IPS DF 6.9 (cell line): Measurements from ENCODE around the gene GJB2.

Experiments
- DNase-seq: peaks from one replicate; pipeline ENCODE4 v3.0.0-alpha.2; 2013; ENCODE audit warnings: low read depth, low spot score
- H3K27ac ChIP-seq: one replicate; pipeline ENCODE4 v1.5.1; 2013; ENCODE audit warnings: low read length, control low read depth
- H3K27me3 ChIP-seq: 2 replicates; pipeline ENCODE4 v1.6.1; 2013; ENCODE audit warnings: mild to moderate bottlenecking, low read length; ENCODE audit not compliant: control insufficient read depth, insufficient read depth
- H3K36me3 ChIP-seq: 2 replicates; pipeline ENCODE4 v1.6.1; 2013; ENCODE audit warnings: low read length; ENCODE audit not compliant: control insufficient read depth, insufficient read depth
- H3K4me1 ChIP-seq: 2 replicates; pipeline ENCODE4 v1.6.1; 2013; ENCODE audit warnings: low read length; ENCODE audit not compliant: control insufficient read depth, insufficient read depth
- H3K4me3 ChIP-seq: 2 replicates; pipeline ENCODE4 v1.5.1; 2013; ENCODE audit warnings: mild to moderate bottlenecking, low read length
- H3K9me3 ChIP-seq: 2 replicates; pipeline ENCODE4 v1.6.1; 2013; ENCODE audit warnings: low read length, inconsistent platforms; ENCODE audit not compliant: control insufficient read depth, insufficient read depth
- WGBS: extraction: QIAGEN DNeasy Blood & Tissue Kit; methylation state at CpG from one replicate; pipeline ENCODE4 v1.1.7; 2013; ENCODE audit warnings: mixed read lengths, missing lambda C conversion rate; ENCODE audit not compliant: insufficient read length, insufficient coverage; 5-methylcytosine and 5-hydroxymethylcytosine counted together

The GJB2 gene

DNA sequence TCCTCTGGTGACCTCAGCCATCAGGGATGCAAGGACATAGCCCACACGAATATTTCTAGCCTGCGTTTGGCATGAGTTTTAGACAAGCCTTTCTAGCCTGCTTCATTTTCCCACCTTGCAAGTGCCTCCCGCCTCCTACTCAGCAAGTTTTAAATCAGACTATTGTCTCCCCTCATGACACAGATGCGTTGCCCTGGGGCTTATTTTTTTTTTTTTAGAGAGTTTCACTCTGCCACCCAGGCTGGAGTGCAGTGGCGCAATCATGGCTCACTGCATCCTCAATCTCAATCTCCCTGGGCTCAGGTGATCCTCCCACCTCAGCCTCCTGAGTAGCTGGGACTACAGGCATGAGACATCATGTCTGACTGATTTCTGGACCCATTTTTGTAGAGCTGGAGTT, 14.6 kb downstream of the GJB2 start:
- Histone ChIP-seq H3K4me1 (no peaks in the 10 kb centered on the region), H3K9me3 (no peaks in the 10 kb centered on the region; the same call in 1 of the 2 replicates), H3K4me3 (no peak overlapping the region), H3K36me3 (no peaks in the 10 kb centered on the region), H3K27ac (no peak overlapping the region), H3K27me3 (no peaks in the 10 kb centered on the region)
- WGBS: no CpG with 5 or more reads among the region's 5 CpGs
- no peak for DNase-seq

DNA sequence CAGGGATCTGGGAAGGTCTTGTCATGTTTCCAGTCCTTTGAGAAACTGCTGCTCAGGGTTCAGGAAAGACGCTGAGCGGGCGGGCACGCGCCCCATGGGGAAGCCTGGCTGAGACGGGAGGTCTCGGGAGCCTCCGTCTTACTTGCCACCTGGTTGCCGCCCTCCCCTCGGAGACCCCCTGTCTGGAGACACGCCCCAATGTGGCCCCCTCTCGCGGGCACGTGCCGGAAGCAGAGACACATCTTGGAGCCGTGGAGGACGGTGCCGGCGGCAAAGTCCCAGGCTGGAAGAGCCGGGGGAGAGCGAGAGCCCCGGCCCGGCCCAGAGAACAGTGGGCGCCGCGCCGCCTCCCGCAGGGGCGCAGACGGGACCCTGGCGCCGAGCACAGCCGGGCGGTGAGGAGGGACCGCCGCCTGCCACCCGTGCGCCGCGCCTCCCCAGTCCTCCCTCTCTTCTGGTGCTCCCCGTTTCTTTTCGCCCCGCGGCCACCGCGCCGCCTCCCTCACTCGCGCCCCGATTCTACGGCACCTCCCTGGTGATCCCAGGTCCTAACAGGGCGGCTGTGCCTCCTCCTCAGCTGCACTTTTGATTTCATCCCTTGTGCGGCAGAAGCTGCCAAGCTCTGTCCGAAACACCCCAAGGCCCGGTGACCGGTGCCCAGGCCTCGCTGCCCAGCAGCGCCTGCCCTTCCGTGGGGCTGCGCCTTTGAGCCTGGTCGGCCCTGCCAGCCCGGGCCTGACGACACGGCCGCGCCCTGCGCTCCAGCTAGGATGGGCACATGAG, 15.5 kb downstream of the GJB2 start:
- no peak overlapping the region for H3K27ac ChIP-seq

DNA sequence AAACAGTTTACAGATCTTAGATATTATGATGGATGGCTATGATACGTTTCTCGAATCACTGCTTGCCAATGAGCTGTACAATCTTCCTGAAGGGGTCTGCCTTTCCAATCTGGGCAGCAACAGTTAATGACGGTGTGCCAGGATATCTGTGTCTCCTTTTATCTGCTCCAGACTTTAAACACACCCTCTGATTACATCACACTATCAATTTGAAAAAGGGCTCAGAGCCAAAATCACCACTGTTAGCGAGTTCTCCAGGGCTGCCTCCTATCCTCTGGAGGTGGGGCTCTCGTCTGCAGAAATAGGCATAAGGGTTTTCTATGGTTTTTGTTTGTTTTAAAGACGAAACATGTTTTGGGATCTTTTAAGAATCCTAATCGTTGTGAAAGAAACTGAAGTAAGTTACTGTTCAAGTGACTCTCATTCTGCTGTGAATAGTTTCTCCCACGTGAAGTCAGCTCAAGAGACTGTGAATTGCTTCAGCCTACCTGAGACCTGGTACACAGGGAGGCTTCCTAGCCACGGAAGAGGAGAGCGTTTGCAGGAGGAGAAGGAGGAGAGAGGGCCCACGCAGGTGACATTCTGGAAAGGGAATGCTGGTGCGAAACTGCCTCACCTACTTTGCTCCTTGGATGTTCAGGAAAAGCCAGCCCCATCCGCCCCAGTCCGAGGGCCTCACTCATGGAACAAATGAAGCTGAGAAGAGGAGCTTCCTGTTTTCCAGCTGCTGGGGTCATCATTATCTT, 16.7 kb downstream of the GJB2 start:
- Histone ChIP-seq H3K27ac (no peak overlapping the region), H3K4me3 (no peak overlapping the region), H3K9me3 (no peaks in the 10 kb centered on the region), H3K36me3 (no peaks in the 10 kb centered on the region), H3K27me3 (no peaks in the 10 kb centered on the region), H3K4me1 (no peaks in the 10 kb centered on the region)
- no peak for DNase-seq
- no CpG with 5 or more reads among the region's 14 CpGs for WGBS

More for the DNA sequence above, 15.5 kb downstream of the GJB2 start:
- Histone ChIP-seq H3K4me3 (no peak overlapping the region), H3K27me3 (no peaks in the 10 kb centered on the region), H3K36me3 (no peaks in the 10 kb centered on the region), H3K9me3 (no peaks in the 10 kb centered on the region), H3K4me1 (no peaks in the 10 kb centered on the region)
- DNase-seq: no peak
- WGBS: no CpG with 5 or more reads among the region's 67 CpGs

DNA sequence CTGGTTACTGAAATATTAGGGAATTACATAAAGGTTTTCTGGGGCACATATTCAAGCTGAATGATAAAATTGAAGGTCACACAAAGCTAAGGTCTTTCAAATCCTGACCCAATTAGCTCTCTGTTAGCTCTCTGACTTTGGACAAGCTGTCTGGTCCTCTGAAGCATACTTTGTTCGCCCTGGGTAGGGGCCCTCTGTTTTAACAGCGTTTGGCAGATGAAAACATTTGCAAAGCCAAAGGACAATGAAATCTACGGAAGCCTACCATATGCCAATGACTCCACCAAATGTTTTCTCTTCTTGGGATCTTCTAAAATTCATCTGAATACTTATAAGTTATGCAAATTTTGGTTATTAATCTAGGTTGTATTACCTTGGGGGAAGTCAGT, 17.3 kb downstream of the GJB2 start:
- H3K36me3 ChIP-seq: no peaks in the 10 kb centered on the region
- no CpG with 5 or more reads among the region's 3 CpGs for WGBS
- no peaks in the 10 kb centered on the region for H3K9me3 ChIP-seq
- no peaks in the 10 kb centered on the region for H3K27me3 ChIP-seq
- H3K4me3 ChIP-seq: no peak overlapping the region
- H3K4me1 ChIP-seq: no peaks in the 10 kb centered on the region
- H3K27ac ChIP-seq: no peak overlapping the region
- DNase-seq: no peak

DNA sequence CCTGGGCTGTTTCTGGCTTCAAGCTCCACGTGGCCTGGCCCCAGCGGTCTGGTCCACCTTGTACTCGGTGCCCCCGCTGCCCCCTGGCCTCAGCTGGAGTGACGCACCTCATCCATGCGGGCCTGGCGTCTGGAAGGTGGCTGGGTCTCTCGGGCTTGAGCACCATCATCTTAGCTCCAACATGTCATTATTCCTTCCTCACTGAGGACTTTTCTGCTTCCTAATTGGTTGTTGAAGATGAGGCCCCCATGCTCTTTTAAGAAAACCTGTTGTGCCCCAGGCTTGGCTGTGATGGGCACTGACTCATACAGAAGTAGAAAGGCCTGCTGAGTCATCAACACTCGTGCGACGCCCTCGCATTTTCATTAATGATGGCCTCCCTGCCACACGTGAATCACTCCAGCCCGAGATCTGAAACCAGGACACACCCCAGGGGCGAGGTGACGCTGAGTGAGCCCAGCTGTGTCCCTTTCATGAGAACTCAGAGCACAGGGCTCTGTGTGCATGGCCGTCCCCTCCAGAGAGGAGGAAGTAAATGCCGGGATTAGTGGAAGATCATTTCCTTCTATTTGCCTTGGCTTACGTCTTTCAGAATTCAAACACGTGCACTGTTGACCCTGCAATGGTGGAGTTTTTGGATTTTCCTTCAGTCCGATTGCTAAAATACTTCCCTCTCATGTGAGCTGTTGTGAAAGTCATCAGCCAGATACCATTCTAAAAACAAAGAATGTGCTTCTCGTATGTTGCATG, 17.9 kb downstream of the GJB2 start:
- Histone ChIP-seq H3K27me3 (no peaks in the 10 kb centered on the region), H3K27ac (no peak overlapping the region), H3K9me3 (no peaks in the 10 kb centered on the region), H3K4me1 (no peaks in the 10 kb centered on the region), H3K4me3 (no peak overlapping the region), H3K36me3 (no peaks in the 10 kb centered on the region)
- DNase-seq: no peak
- WGBS: no CpG with 5 or more reads among the region's 22 CpGs

DNA sequence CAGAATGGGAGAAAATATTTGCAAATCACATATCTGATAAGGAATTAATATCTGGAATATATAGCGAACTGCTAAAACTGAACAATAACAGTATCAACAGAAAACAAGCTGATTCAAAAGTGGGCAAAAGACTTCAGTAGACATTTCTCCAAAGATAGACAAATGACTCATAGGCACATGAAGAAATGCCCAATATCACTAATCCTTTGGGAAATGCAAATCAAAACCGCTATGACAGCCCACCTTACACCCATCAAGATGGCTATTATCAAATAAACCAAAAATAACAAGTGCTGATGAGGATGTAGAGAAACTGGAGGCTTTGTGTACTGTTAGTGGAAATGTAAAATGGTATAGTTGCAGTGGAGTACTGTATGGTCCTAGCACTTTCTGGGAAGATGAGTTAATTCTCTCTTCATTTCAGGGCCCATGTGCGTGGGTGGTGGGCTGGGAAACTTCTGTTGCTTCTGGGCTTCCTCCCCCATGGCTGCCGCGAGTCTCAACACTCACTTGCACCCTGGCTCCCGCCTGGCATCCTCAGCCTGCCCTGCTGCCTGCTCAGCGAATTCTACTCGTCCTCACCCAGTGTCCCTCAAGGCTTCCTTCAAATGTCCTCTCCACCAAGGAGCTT, 19.5 kb downstream of the GJB2 start:
- Histone ChIP-seq H3K27ac (no peak overlapping the region), H3K36me3 (no peaks in the 10 kb centered on the region), H3K27me3 (no peaks in the 10 kb centered on the region), H3K4me3 (no peak overlapping the region), H3K4me1 (no peaks in the 10 kb centered on the region), H3K9me3 (no peaks in the 10 kb centered on the region)
- no peak for DNase-seq
- WGBS: no CpG with 5 or more reads among the region's 8 CpGs

DNA sequence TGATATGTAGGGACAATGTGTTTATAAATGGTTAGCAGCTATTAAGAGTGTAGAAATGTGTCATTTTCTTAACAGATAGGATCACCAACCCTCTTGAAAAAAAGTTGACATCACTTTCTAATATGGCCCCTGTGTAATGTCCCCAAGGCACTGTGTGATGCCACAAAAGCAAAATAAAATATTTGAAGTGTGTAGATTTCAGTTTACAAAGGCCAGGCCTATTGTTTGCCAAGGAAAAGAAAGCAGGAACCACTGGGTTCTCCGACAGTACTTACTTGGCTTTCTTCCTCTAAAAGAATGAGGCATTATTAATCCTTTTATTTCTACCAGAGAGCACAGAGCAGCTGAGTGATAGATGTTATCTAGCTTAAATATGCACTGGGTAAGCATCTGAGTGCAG, 21.4 kb downstream of the GJB2 start:
- no CpG with 5 or more reads among the region's 1 CpG for WGBS

DNA sequence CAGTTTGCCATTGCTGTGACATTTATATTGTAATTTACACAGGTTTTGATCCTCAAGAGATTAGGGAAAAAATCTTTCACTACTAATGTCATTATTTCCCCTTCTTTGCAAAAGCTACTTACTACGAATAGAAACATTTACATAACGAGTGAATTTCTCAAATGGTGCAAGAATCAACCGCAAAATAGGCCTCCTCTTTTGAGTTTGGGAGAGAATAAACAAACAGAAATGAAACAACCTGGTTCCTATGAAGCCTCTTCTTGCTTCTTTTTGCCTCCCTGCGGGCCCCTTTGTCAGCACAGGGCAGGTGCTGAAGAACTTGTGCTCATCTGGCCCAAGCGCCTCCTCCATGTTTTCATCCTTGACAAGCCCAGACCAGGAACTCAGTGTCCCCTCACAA, 21.8 kb downstream of the GJB2 start:
- WGBS: no CpG with 5 or more reads among the region's 5 CpGs
- Histone ChIP-seq H3K27me3 (no peaks in the 10 kb centered on the region), H3K4me3 (no peak overlapping the region)

More for the DNA sequence above, 21.4 kb downstream of the GJB2 start:
- Histone ChIP-seq H3K27ac (no peak overlapping the region), H3K27me3 (no peaks in the 10 kb centered on the region), H3K4me1 (no peaks in the 10 kb centered on the region), H3K36me3 (no peaks in the 10 kb centered on the region), H3K4me3 (no peak overlapping the region), H3K9me3 (no peaks in the 10 kb centered on the region)
- DNase-seq: no peak

DNA sequence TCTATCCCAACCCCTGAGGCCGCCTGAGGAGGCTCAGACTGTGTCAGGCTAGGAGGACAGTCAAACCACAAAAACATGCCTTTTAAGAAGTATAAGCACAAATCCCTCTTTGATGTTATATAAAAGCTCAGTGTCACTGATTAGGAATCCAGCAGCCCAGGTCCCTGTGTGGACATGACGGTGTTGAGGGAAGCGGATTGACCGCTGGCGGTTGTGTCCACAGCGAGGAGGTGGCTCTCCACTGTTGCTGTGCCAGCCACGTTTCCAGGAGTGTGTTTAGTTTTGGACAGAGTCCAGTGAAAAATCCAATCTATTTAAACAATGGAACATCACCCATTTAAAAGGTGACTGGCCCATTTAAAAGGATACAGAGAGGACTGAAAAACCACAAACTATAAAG, 24.3 kb downstream of the GJB2 start:
- Histone ChIP-seq H3K36me3 (no peaks in the 10 kb centered on the region), H3K9me3 (no peaks in the 10 kb centered on the region), H3K4me3 (no peak overlapping the region; the same call in 1 of the 2 replicates), H3K4me1 (no peaks in the 10 kb centered on the region), H3K27me3 (no peaks in the 10 kb centered on the region), H3K27ac (no peak overlapping the region)
- DNase-seq: no peak
- WGBS: no CpG with 5 or more reads among the region's 7 CpGs

More for the DNA sequence above, 21.8 kb downstream of the GJB2 start:
- no peak for DNase-seq
- no peak overlapping the region for H3K27ac ChIP-seq
- H3K36me3 ChIP-seq: no peaks in the 10 kb centered on the region
- no peaks in the 10 kb centered on the region for H3K4me1 ChIP-seq
- no peaks in the 10 kb centered on the region for H3K9me3 ChIP-seq
